Stimulated activated naive CD8-positive, alpha-beta T cell treated with anti-CD3 and anti-CD28 coated beads, Interleukin-15, amount 100 ng/mL, for 72 hours (primary cell): ENCODE data around the gene GPC1.

Experiments
- ATAC-seq: fragments of 150-1000 bp; cut with Tn5 transposase; 2 replicates; pipeline ENCODE4 v1.10.0; 2021; ENCODE audit warnings: mild to moderate bottlenecking, moderate library complexity
- DNase-seq, 2 donors: peaks; one replicate each; pipeline ENCODE4 v3.0.0; 2021 to 2022
- H3K27ac Mint-ChIP-seq, 2 donors: one replicate each; pipeline ENCODE4 v1.8.0; 2022; ENCODE audit warnings: mild to moderate bottlenecking in 2 of 2, mixed read lengths in 2 of 2, moderate library complexity in 2 of 2
- H3K27me3 Mint-ChIP-seq: one replicate; pipeline ENCODE4 v1.8.0; 2022; ENCODE audit warnings: mixed read lengths
- H3K4me1 Mint-ChIP-seq: one replicate; pipeline ENCODE4 v1.8.0; 2022; ENCODE audit warnings: mild to moderate bottlenecking, mixed read lengths
- H3K4me3 Mint-ChIP-seq, 2 donors: one replicate each; pipeline ENCODE4 v1.8.0; 2022; ENCODE audit warnings: mild to moderate bottlenecking in 2 of 2, mixed read lengths in 2 of 2, moderate library complexity in 1 of 2
- H3K9me3 Mint-ChIP-seq, 2 donors: one replicate each; pipeline ENCODE4 v1.8.0; 2022; ENCODE audit warnings: mixed read lengths in 2 of 2

Gene GPC1

GRCh38 chr2:240403396-240404104, 31.9 kb upstream of the GPC1 start:
- ATAC-seq = no peak
- no peak for DNase-seq
- Mint-ChIP-seq H3K4me3 (no peak overlapping the region), H3K4me1 (peaks cover 12% of the 10 kb centered on the region), H3K27ac (peak overlapping the region in 1 of 2 donors; percentile 41), H3K9me3 (no peaks in the 10 kb centered on the region), H3K27me3 (peaks cover 36% of the 10 kb centered on the region)

DNA sequence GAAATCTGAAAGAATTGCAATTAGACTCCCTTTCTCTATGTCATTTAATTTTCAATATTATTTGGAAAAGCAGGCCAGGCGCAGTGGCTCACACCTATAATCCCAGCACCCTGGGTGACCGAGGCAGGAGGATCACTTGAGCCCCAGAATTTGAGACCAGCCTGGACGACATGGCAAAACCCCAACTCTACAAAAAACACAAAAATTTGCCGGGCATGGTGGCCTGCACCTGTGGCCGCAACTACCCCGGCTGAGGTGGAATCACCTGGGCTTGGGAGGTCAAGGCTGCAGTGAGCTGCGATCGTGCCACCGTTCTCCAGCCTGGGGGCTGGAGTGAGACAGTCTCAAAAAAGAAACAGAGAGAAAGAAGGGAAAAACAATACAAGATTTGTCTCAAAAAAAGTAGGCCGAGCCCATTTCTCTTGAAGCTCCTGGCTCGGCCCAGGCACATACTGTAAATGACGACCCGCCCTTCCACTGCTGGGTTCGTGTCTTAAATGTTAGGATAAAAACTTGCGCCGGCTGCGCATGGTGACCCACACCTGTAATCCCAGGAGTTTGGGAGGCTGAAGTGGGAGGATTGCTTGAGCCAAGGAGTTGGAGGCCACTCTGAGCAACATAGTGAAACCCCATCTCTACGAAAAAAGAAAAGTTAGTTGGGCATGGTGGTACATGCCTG, 31.1 kb upstream of the GPC1 start:
- H3K9me3 Mint-ChIP-seq = no peaks in the 10 kb centered on the region
- H3K27ac Mint-ChIP-seq = peak overlapping the region in 1 of 2 donors; percentile 19
- H3K27me3 Mint-ChIP-seq = peaks cover 36% of the 10 kb centered on the region
- ATAC-seq (no peak), DNase-seq (no peak)
- H3K4me3 Mint-ChIP-seq = no peak overlapping the region
- H3K4me1 Mint-ChIP-seq = peaks cover 12% of the 10 kb centered on the region

GRCh38 chr2:240405133-240405532, 30.3 kb upstream of the GPC1 start:
- peaks cover 12% of the 10 kb centered on the region for H3K4me1 Mint-ChIP-seq
- ATAC-seq (no peak), DNase-seq (no peak)
- H3K9me3 Mint-ChIP-seq = no peaks in the 10 kb centered on the region
- H3K27me3 Mint-ChIP-seq = peaks cover 34% of the 10 kb centered on the region
- H3K4me3 Mint-ChIP-seq = no peak overlapping the region
- H3K27ac Mint-ChIP-seq = no peak overlapping the region

DNA sequence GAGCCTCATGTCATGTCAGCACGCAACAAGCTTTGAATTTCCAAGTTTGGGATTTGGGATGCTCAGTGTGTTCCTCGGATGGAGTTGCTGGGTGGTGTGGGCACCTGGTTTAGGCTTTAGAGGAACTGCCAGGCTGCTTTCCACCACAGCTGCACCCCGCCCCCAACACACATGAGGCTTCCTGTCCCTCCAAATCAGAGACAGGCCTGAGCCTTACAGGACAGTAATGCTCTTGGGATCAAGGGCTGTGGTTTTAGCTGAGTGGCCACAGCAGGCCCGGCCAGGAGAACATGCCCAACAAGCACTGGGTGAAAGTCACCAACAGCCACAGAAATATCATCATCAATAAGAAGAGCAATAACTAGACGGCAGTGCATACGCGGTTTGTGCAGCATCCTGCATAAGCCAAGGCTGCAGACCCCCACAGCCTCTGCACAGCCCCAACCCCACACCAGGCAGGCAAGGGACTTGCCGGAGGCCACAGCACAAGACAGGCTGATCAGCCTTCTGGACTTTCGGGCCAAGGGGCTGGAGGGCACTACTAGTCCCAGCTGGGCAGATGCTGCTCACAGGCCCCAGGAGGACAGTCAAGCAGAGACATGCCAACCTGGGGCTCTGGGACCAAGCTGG, 29.7 kb upstream of the GPC1 start:
- DNase-seq = no peak
- ATAC-seq = no peak
- H3K4me3 Mint-ChIP-seq = no peak overlapping the region
- H3K9me3 Mint-ChIP-seq = no peaks in the 10 kb centered on the region
- peaks cover 28% of the 10 kb centered on the region for H3K27me3 Mint-ChIP-seq
- H3K4me1 Mint-ChIP-seq = peaks cover 12% of the 10 kb centered on the region
- H3K27ac Mint-ChIP-seq = no peak overlapping the region

DNA sequence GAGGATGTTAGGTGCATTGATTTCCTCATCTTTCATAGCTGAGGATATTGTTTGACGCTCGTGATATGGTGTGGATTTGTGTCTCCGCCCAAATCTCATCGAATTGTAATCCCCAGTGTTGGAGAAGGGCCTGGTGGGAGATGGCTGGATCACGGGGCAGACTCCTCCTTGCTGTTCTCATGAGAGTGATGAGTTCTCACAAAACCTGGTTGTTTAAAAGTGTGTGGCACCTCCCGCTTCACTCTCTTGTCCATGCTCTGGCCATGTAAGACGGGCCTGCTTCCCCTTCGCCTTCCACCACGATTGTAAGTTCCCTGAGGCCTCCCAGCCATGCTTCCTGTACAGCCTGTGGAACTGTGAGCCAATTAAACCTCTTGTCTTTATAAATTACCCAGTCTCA, 28.4 kb upstream of the GPC1 start:
- Mint-ChIP-seq H3K9me3 (no peaks in the 10 kb centered on the region), H3K27ac (no peak overlapping the region), H3K4me3 (no peak overlapping the region), H3K4me1 (peaks cover 12% of the 10 kb centered on the region), H3K27me3 (peaks cover 23% of the 10 kb centered on the region)
- DNase-seq (no peak), ATAC-seq (no peak)

- DNase-seq = no peak
- Mint-ChIP-seq H3K4me3 (no peak overlapping the region), H3K27ac (no peak overlapping the region), H3K27me3 (peaks cover 15% of the 10 kb centered on the region), H3K9me3 (no peaks in the 10 kb centered on the region), H3K4me1 (no peaks in the 10 kb centered on the region)
- no peak for ATAC-seq
Measured at GRCh38 chr2:240410004-240410403, 25.5 kb upstream of the GPC1 start.

GRCh38 chr2:240410808-240411207, 24.7 kb upstream of the GPC1 start:
- Mint-ChIP-seq H3K9me3 (no peaks in the 10 kb centered on the region), H3K27me3 (peaks cover 7% of the 10 kb centered on the region), H3K4me1 (no peaks in the 10 kb centered on the region), H3K27ac (no peak overlapping the region), H3K4me3 (no peak overlapping the region)
- ATAC-seq (peak; percentile 12), DNase-seq (no peak)

GRCh38 chr2:240411261-240412160, 24.0 kb upstream of the GPC1 start:
- no peaks in the 10 kb centered on the region for H3K9me3 Mint-ChIP-seq
- H3K4me1 Mint-ChIP-seq = no peaks in the 10 kb centered on the region
- DNase-seq (no peak), ATAC-seq (peak; percentile 37)
- peak overlapping the region in 1 of 2 donors; percentile 77 for H3K27ac Mint-ChIP-seq
- no peak overlapping the region for H3K4me3 Mint-ChIP-seq
- H3K27me3 Mint-ChIP-seq = peaks cover 7% of the 10 kb centered on the region

- DNase-seq = no peak
- no peak for ATAC-seq
- Mint-ChIP-seq H3K27ac (no peak overlapping the region), H3K4me3 (no peak overlapping the region), H3K27me3 (no peaks in the 10 kb centered on the region), H3K4me1 (no peaks in the 10 kb centered on the region), H3K9me3 (no peaks in the 10 kb centered on the region)
Measured at GRCh38 chr2:240412211-240412861, 23.1 kb upstream of the GPC1 start.

DNA sequence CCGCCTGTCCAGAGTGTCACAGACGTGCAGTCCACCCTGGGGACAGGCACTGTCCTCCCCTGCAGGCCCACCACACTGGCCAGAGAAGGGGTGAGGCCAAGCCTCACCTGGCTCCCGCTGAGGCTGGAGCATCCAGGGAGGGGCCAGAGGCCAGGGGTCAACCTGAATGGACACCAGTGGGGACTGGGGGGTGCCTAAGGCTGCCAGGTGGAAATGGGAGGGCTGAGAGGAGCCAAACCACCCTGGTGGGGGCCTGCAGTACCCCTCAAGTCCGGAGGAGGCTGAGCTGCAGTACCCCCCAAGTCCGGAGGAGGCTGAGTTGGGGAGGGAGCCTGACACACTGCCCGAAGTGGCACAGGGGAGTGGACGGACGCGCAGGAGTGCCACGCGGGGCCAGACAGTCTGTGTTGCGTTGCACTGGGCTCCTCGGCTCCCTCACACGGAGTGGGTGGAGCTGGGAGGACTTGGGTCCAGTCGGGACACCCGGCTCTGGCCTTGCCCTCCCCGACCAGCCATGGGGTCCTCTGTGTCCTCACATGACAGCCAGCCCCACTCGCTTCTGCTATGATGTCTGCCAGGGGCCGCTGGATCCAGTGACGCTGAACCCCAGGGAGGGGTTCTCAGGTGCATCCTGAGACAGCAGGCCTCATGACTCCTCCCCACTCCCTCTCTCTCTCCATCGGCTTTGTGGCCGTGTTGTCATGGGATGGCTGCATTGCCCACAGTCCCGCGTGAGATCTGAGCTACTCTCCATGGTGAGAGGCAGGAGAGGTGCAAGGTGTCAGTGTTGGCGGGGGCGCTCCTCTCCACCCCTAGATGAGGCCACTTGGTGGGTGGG, 22.3 kb upstream of the GPC1 start:
- peaks cover under 1% of the 10 kb centered on the region in 2 donors for H3K9me3 Mint-ChIP-seq
- peak overlapping the region in 1 of 2 donors; percentile 59 for H3K27ac Mint-ChIP-seq
- H3K4me3 Mint-ChIP-seq = no peak overlapping the region
- no peak for DNase-seq
- no peaks in the 10 kb centered on the region for H3K4me1 Mint-ChIP-seq
- no peak for ATAC-seq
- H3K27me3 Mint-ChIP-seq = no peaks in the 10 kb centered on the region

- H3K4me3 Mint-ChIP-seq = no peak overlapping the region
- H3K27me3 Mint-ChIP-seq = no peaks in the 10 kb centered on the region
- DNase-seq = no peak
- peaks cover 6 to 8% of the 10 kb centered on the region in 2 donors for H3K9me3 Mint-ChIP-seq
- H3K27ac Mint-ChIP-seq = no peak overlapping the region
- ATAC-seq = no peak
- no peaks in the 10 kb centered on the region for H3K4me1 Mint-ChIP-seq
Measured at GRCh38 chr2:240413813-240414429, 21.5 kb upstream of the GPC1 start.

- no peak for ATAC-seq
- H3K9me3 Mint-ChIP-seq = peaks cover 6 to 24% of the 10 kb centered on the region in 2 donors
- H3K27me3 Mint-ChIP-seq = no peaks in the 10 kb centered on the region
- H3K4me1 Mint-ChIP-seq = no peaks in the 10 kb centered on the region
- DNase-seq = no peak
- no peak overlapping the region for H3K4me3 Mint-ChIP-seq
- no peak overlapping the region for H3K27ac Mint-ChIP-seq
Measured at GRCh38 chr2:240416821-240417220, 18.6 kb upstream of the GPC1 start.

DNA sequence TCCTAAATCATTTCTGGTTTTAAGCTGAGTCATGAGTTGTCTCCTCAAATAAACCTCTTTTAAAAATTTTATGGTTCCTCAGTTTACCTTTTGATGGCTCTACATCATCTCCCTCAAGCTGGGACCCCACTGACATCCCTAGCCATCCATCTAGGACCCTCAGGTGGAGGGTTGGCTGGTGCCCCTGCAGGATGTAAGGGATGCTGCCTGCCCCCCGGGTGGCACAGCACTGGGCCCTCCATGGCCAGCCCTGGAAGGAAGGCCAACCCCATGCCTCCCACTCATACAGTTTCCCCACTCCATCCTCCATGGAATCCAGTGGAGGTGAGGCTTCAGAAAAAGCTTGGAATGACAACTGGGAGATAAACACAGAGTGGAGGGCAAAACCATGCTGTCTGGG, 17.2 kb upstream of the GPC1 start:
- no peaks in the 10 kb centered on the region for H3K27me3 Mint-ChIP-seq
- no peak overlapping the region for H3K4me3 Mint-ChIP-seq
- no peak overlapping the region for H3K27ac Mint-ChIP-seq
- DNase-seq (peak in 1 of 2 donors; percentile 2), ATAC-seq (no peak)
- H3K4me1 Mint-ChIP-seq = no peaks in the 10 kb centered on the region
- H3K9me3 Mint-ChIP-seq = peaks cover 13 to 24% of the 10 kb centered on the region in 2 donors

- Mint-ChIP-seq H3K27ac (no peak overlapping the region), H3K4me1 (no peaks in the 10 kb centered on the region), H3K9me3 (peaks cover 13 to 24% of the 10 kb centered on the region in 2 donors), H3K4me3 (no peak overlapping the region), H3K27me3 (no peaks in the 10 kb centered on the region)
- no peak for ATAC-seq
- peak in 1 of 2 donors; percentile 3 for DNase-seq
Measured at GRCh38 chr2:240419271-240419670, 16.2 kb upstream of the GPC1 start.
